Pancreas (tissue), 10 donors: ENCODE measurements around the gene WDR73. TPM values are rescaled to one million over a fixed set of nuclear protein-coding genes. Genes with fewer than 3 reads are reported as not detected.

Experiments
- ATAC-seq, 4 donors: fragments of 200-7000 bp; cut with Tn5 transposase; one replicate each; pipeline versions ENCODE4 v1.8.0 to v1.9.1; 2020; ENCODE audit warnings: mild to moderate bottlenecking in 4 of 4, moderate library complexity in 4 of 4
- DNase-seq, 6 donors: peaks; one replicate each; pipeline ENCODE4 v3.0.0-alpha.2; 2020
- FAIRE-seq: peaks from 2 replicates; lab custom pipeline; 2012; peaks lifted over from hg19 to GRCh38; lab: Jason Lieb, UNC
- H3K27ac ChIP-seq, 4 donors: fragments of 200-600 bp; sonication (generic); 1 replicate in 3 of 4; 2 replicates in 1 of 4; pipeline versions ENCODE4 v1.5.0 to v1.8.0; 2020
- H3K27me3 ChIP-seq, 4 donors: fragments of 200-600 bp; one replicate each; pipeline ENCODE4 v1.8.0; 2021
- H3K36me3 ChIP-seq, 3 donors: fragments of 200-600 bp; sonication (generic) in 1 of 3; one replicate each; pipeline versions ENCODE4 v1.5.0 to v1.8.0; 2020 to 2021
- H3K4me1 ChIP-seq, 3 donors: fragments of 200-600 bp; one replicate each; pipeline ENCODE4 v1.8.0; 2021
- H3K4me3 ChIP-seq, 4 donors: fragments of 200-600 bp; sonication (generic) in 2 of 4; one replicate each; pipeline versions ENCODE4 v1.5.0 to v1.8.0; 2020 to 2021
- H3K9me3 ChIP-seq, 4 donors: fragments of 200-600 bp; one replicate each; pipeline ENCODE4 v1.8.0; 2021
- CTCF ChIP-seq, 4 donors: fragments of 200-600 bp; sonication (generic) in 3 of 4; IDR thresholded peaks; one replicate each; pipeline versions ENCODE4 v1.5.0 to v1.8.0; 2021; ENCODE audit warnings: antibody characterized with exemption in 4 of 4
- WGBS, 2 donors: extraction: QIAGEN DNeasy Blood & Tissue Kit; methylation state at CpG; one replicate each; pipeline ENCODE4 v1.1.7; 2013; 5-methylcytosine and 5-hydroxymethylcytosine counted together
- intact Hi-C, 3 donors: fragments of 100-400 bp; cut with DNase I; formaldehyde crosslinking; loops; one replicate each; pipeline versions ENCODE4 v1.11.1 to v1.14.2; 2022
- polyA plus RNA-seq, 2 donors: library from polyadenylated mRNA; stranded (reverse); fragments of 200-250 nt; gene quantifications; one replicate each; pipeline ENCODE4 v1.2.3, GENCODE V29; 2013
- total RNA-seq, 6 donors: library from RNA; stranded (reverse); fragmentation: NEBNext Ultra II Directional in 4 of 6; extraction: Animal tissue kit (Norgen Biotek cat#: 25700) in 4 of 6; gene quantifications; one replicate each; pipeline versions ENCODE4 v1.2.1 to v1.2.4, GENCODE V29; 2021 to 2023
- donor health status: healthy with polysubstance abuse.
- donor health status: DM: no; HTN: no; CAD: no; lungs with moderate emphysema.
- donor health status: DM: no; HTN: no; CAD: no.
- donor health status: control.
- donor health status: control.
- donor health status: Bipolar disorder and iron deficiency.
- donor health status: DM: yes; HTN: yes; CAD: no.
- donor health status: DM: no; HTN: no; CAD: no.
- donor health status: DM: no; HTN: no; CAD: no.
- donor health status: DM: yes; HTN: yes; CAD: no.

The WDR73 gene
- total and polyA plus RNA-seq, 8 donors, result 10.5 to 28.3 (median 12.1) TPM

GRCh38 chr15:84654689-84655453, 788 bp upstream of the WDR73 start:
- H3K27me3 ChIP-seq, result no peaks in the 10 kb centered on the region
- no peak for FAIRE-seq
- H3K4me1 ChIP-seq, result peaks cover 0 to 19% (median 0%) of the 10 kb centered on the region in 3 donors

DNA sequence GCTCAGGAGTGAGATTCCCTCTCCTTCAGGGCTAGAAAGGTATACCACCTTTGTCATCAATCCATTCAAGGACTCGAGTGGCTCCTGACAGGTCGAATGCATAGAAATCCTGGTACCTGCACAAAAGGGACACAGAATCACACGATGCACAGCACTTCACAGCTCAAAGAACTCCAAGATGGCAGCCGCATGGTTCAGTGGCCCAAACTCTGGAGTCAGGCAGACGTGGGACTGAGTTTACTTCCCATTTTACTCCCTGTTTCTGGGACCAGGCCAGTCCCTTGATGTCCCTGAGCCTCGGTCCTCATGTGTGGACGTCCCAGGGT, 536 bp downstream of the WDR73 start:
- Histone ChIP-seq H3K9me3 (no peaks in the 10 kb centered on the region), H3K4me1 (peaks cover 0 to 19% (median 0%) of the 10 kb centered on the region in 3 donors), H3K4me3 (peak overlapping the region; percentile 49 to 95 (median 78)), H3K27me3 (no peaks in the 10 kb centered on the region), H3K27ac (peak overlapping the region; percentile 7 to 77 (median 62)), H3K36me3 (peaks cover 0 to 20% (median 2%) of the 10 kb centered on the region in 3 donors)
- intact Hi-C loops, result no loop called here
- ATAC-seq, result no peak
- DNase-seq, result no peak
- TF ChIP-seq CTCF (IDR thresholded peaks at IDR 0.05), result no peak
- no peak for FAIRE-seq
- 5 to 8% methylated on average over 7 of the region's 7 CpGs for WGBS, 2 donors

More at GRCh38 chr15:84654689-84655453, 788 bp upstream of the WDR73 start:
- Histone ChIP-seq H3K9me3 (no peaks in the 10 kb centered on the region), H3K4me3 (peak overlapping the region; percentile 49 to 95 (median 78)), H3K27ac (peak overlapping the region; percentile 7 to 77 (median 62)), H3K36me3 (peaks cover 0 to 9% (median 0%) of the 10 kb centered on the region in 3 donors)
- WGBS, 2 donors, result 5% methylated on average over 19 of the region's 19 CpGs
- peak; percentile 41 to 82 (median 72) for ATAC-seq
- peak; percentile 65 to 91 (median 82) for DNase-seq
- intact Hi-C loops, result no loop called here
- peak in 3 of 4 donors; percentile 38 to 47 (median 46) for TF ChIP-seq CTCF (IDR thresholded peaks at IDR 0.05)

DNA sequence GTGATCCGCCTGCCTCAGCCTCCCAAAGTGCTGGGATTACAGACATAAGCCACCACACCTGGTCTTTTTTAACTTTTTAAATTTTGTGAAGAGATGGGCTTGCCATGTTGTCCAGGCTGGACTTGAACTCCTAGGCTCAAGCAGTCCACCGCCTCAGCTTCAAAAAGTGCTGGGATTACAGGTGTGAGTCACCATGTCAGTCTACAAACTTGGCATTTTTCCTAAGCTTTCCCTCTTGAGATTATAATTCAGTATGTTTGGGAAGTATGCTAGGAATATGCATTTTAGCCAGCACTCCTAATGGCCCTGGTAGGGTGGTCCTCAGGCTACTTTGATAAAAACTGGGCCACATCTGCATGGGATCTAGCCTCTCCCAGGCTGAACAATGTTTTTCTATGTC, 4.4 kb downstream of the WDR73 start:
- Histone ChIP-seq H3K9me3 (no peaks in the 10 kb centered on the region), H3K27me3 (no peaks in the 10 kb centered on the region), H3K4me1 (peaks cover 0 to 12% (median 0%) of the 10 kb centered on the region in 3 donors), H3K4me3 (no peak overlapping the region), H3K36me3 (peaks cover 5 to 56% (median 21%) of the 10 kb centered on the region in 3 donors), H3K27ac (no peak overlapping the region)
- no peak for TF ChIP-seq CTCF (IDR thresholded peaks at IDR 0.05)
- ATAC-seq (no peak), FAIRE-seq (no peak), DNase-seq (no peak)
- intact Hi-C loops, result no loop called here
- WGBS, 2 donors, result 90 to 95% methylated on average over 2 of the region's 2 CpGs

- H3K4me3 ChIP-seq, result no peak overlapping the region
- no peak for DNase-seq
- H3K9me3 ChIP-seq, result no peaks in the 10 kb centered on the region
- H3K27me3 ChIP-seq, result no peaks in the 10 kb centered on the region
- no peak overlapping the region for H3K27ac ChIP-seq
- WGBS, 2 donors, result 66 to 67% methylated on average over 3 of the region's 3 CpGs
- no peak for FAIRE-seq
- TF ChIP-seq CTCF (IDR thresholded peaks at IDR 0.05), result no peak
- intact Hi-C loops, result no loop called here
- peak in 1 of 4 donors; percentile 20 for ATAC-seq
- peaks cover 5 to 56% (median 21%) of the 10 kb centered on the region in 3 donors for H3K36me3 ChIP-seq
- peaks cover 0 to 12% (median 0%) of the 10 kb centered on the region in 3 donors for H3K4me1 ChIP-seq
Measured at GRCh38 chr15:84648539-84648938, 5.5 kb downstream of the WDR73 start.

DNA sequence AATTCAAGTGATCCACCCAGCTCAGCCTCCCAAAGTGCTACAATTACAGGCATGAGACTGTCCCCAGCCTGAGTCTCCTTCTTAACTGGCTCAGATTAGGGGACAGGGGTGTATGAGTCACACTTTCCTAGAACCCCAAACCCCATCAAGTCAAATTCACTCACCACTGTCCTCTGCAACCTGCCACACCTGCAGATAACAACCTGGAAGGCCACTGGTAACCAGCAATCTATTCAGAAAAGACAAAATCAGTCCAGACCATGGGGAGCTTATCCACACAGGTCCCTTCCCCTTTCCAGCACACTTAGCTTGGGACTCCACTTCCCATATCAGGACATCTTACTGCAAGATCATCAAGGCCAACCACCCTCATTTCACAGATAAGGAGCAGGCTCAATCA, 6.4 kb downstream of the WDR73 start:
- intact Hi-C loops, result no loop called here
- Histone ChIP-seq H3K27me3 (no peaks in the 10 kb centered on the region), H3K27ac (no peak overlapping the region), H3K36me3 (peaks cover 5 to 56% (median 21%) of the 10 kb centered on the region in 3 donors), H3K4me1 (peaks cover 0 to 5% (median 0%) of the 10 kb centered on the region in 3 donors), H3K9me3 (no peaks in the 10 kb centered on the region), H3K4me3 (no peak overlapping the region)
- ATAC-seq (no peak), FAIRE-seq (no peak), DNase-seq (no peak)
- TF ChIP-seq CTCF (IDR thresholded peaks at IDR 0.05), result no peak
